ENCODE results near the gene CAMK2G. TPM values are rescaled to one million over a fixed set of nuclear protein-coding genes. Genes with fewer than 3 reads are reported as not detected.

CAMK2G gene
- total RNA-seq, 1 donor from 2014 or later, result 56.1 TPM

GRCh38 chr10:73773152-73773879 is 101.0 kb downstream of the CAMK2G start:
- no peak for DNase-seq (ENCODE audit: low spot score)

- peak; percentile 91 for DNase-seq (ENCODE audit: low spot score)
Measured at GRCh38 chr10:73772281-73773151, 101.8 kb downstream of the CAMK2G start.

- DNase-seq (ENCODE audit: low spot score), result no peak
Measured at GRCh38 chr10:73771722-73772280, 102.6 kb downstream of the CAMK2G start.

DNA sequence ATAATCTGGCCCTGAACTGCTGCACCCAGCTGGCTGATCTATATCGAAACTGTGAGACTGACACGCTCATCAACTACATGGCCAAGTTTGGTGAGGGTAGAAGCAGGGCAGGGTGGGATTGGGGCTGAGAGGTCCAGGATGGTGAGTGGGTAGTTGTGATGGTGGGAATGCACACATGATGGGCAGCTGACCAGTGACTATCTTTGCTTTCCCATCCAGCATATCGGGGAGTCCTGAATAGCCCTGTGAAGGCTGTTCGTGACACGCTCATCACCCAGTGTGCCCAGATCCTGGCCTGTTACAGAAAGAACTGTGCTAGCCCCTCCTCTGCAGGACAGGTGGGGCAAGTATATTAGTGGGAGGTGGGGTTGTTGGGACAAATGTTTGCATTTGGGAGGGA is 105.0 kb downstream of the CAMK2G start:
- DNase-seq (ENCODE audit: low spot score), result no peak

DNA sequence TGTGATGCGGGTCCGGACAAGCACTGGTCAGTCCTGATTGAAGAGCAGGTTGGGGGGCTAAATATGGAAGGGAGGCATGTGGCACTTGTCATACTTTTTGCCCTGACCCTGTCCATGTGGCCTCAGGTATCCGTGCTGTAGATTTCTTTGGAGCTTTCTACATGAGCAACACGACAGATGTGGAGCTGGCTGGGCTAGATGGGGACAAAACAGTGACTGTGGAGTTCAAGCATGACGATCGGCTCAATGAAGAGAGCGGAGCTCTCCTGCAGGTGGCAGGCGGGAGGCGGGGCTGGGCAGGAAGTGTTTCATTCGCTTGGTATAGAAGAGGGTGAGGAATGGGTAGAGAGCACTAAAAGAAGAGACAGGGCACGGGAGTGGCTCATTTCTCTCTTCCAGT is 105.5 kb downstream of the CAMK2G start:
- no peak for DNase-seq (ENCODE audit: low spot score)

GRCh38 chr10:73765066-73765465 is 109.3 kb downstream of the CAMK2G start:
- no peak for DNase-seq (ENCODE audit: low spot score)

DNA sequence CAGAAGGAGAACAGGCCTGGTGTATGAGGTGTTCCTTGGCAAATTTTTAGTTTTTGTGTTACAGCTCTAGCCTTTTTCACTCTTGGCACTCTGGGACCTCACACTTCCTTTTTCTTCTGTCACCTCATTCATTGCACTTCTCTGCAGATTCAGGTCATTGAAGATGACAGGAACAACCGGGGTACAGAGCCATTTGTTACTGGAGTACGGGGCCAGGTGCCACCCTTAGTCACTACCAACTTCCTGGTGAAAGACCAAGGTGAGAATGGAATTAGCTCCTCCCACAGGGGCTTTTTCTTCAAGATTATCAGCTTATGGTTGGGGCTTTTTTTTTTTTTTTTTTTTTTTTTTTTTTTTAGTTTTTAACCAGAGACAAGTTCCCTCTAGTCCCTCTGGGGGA is 111.0 kb downstream of the CAMK2G start:
- DNase-seq (ENCODE audit: low spot score), result no peak

GRCh38 chr10:73762915-73763314 is 111.4 kb downstream of the CAMK2G start:
- no peak for DNase-seq (ENCODE audit: low spot score)

Other genes starting within 250 kb of the CAMK2G start
- 1.4 TPM for gene MYOZ1, start 233.1 kb downstream of the CAMK2G start, total RNA-seq (ENCODE audit: insufficient read depth, low replicate concordance)
- gene SYNPO2L, start 218.5 kb downstream of the CAMK2G start, total RNA-seq (ENCODE audit: insufficient read depth, low replicate concordance), result 1.9 TPM
- 0.48 TPM for gene AGAP5, start 176.4 kb downstream of the CAMK2G start, total RNA-seq (ENCODE audit: insufficient read depth, low replicate concordance)
- 36.6 TPM for gene SEC24C, start 130.2 kb downstream of the CAMK2G start, total RNA-seq (ENCODE audit: insufficient read depth, low replicate concordance)
- gene CHCHD1, start 92.5 kb downstream of the CAMK2G start, total RNA-seq (ENCODE audit: insufficient read depth, low replicate concordance), result 21.4 TPM
- 51.0 TPM for gene ZSWIM8, start 88.9 kb downstream of the CAMK2G start, total RNA-seq (ENCODE audit: insufficient read depth, low replicate concordance)
- gene NDST2, start 63.0 kb downstream of the CAMK2G start, total RNA-seq (ENCODE audit: insufficient read depth, low replicate concordance), result 3.1 TPM
- gene PLAU, start 36.6 kb upstream of the CAMK2G start, total RNA-seq (ENCODE audit: insufficient read depth, low replicate concordance), result 20.5 TPM
- gene VCL, start 123.6 kb upstream of the CAMK2G start, total RNA-seq (ENCODE audit: insufficient read depth, low replicate concordance), result 410 TPM

Data from umbilical cord (tissue), 2 donors.